Peyer's patch (tissue), 4 donors: Measurements from ENCODE around the gene RUNX3.

Experiments used
- POLR2A ChIP-seq, 2 donors: fragments of 450-650 bp; IDR thresholded peaks; one replicate each; pipeline ENCODE4 v1.5.1; 2017; ENCODE audit warnings: antibody characterized with exemption in 2 of 2, mild to moderate bottlenecking in 2 of 2, moderate library complexity in 2 of 2
- TF ChIP-seq, protein P1 (sequence below), 6 experiments: fragments of 450-650 bp in 4 of 6; fragments of 200-600 bp in 2 of 6; sonication (generic) in 1 of 6; IDR thresholded peaks; one replicate each; pipeline ENCODE4 v1.5.1; 2017 to 2019; ENCODE audit warnings: antibody characterized with exemption in 6 of 6, mild to moderate bottlenecking in 3 of 6, moderate library complexity in 1 of 6

DNA sequence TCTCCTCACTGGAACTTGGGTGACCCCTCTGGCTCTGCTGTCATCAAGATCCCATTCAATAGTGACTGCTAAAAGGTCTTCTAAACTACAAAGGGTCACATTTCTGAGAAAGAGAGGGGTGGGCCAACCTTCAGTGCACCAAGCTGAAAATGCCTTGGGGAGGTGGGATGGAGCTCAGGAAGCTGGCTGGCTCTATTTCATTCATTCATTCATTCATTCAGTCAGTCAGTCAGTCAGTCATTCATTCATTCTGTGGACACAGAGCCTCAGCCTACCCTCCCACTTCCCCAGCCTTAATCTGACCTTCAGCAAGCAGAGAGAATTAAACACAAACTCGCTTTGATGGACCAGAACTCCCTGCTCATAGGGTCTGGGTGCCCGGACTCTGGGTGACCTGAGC, 11.7 kb downstream of the RUNX3 start:
- TF ChIP-seq, protein P1, sequence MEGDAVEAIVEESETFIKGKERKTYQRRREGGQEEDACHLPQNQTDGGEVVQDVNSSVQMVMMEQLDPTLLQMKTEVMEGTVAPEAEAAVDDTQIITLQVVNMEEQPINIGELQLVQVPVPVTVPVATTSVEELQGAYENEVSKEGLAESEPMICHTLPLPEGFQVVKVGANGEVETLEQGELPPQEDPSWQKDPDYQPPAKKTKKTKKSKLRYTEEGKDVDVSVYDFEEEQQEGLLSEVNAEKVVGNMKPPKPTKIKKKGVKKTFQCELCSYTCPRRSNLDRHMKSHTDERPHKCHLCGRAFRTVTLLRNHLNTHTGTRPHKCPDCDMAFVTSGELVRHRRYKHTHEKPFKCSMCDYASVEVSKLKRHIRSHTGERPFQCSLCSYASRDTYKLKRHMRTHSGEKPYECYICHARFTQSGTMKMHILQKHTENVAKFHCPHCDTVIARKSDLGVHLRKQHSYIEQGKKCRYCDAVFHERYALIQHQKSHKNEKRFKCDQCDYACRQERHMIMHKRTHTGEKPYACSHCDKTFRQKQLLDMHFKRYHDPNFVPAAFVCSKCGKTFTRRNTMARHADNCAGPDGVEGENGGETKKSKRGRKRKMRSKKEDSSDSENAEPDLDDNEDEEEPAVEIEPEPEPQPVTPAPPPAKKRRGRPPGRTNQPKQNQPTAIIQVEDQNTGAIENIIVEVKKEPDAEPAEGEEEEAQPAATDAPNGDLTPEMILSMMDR (IDR thresholded peaks at IDR 0.05) = no peak
- TF ChIP-seq POLR2A (IDR thresholded peaks at IDR 0.05) = no peak
